ENCODE data around the gene ZFHX3. TPM values are rescaled to one million over a fixed set of nuclear protein-coding genes. Genes with fewer than 3 reads are reported as not detected.

ZFHX3 gene
- total and polyA plus RNA-seq, 4 donors: 1.5 to 5.9 (median 3.0) TPM

DNA sequence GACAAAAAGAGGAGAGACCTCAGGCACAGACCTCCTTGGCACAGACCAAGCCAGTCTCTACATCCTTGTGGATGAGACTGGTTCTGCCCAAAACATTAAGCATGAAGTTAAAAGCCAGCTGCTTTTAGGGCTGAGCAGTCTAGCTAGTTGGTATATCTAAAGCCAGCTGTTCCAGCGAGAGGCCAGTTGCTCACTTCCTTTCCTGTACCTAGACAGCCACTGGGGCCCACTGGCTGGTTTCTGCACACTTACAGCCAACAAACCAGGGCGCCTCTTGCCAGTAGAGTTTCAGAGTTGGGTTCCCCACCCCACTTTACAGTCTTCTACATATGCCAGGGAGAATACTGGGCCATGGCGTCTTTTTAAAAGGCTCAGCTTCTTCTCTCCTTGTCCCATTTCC is 242.4 kb downstream of the ZFHX3 start:
- H3K36me3 ChIP-seq (ENCODE audit: control insufficient read depth in 4 of 4, insufficient read depth in 3 of 4, low read depth in 1 of 4, low read length in 3 of 4): peaks cover 0 to 2% (median 1%) of the 10 kb centered on the region in 4 donors
- peaks cover 0 to 4% (median under 1%) of the 10 kb centered on the region in 4 donors for H3K4me1 ChIP-seq (ENCODE audit: control insufficient read depth in 4 of 4, insufficient read depth in 4 of 4, low read length in 3 of 4)
- 97% methylated on average over 3 of the region's 3 CpGs for WGBS
- TF ChIP-seq HNF4G (IDR thresholded peaks at IDR 0.05) (no peak), RXRA (IDR thresholded peaks at IDR 0.05) (no peak), NR2F2 (IDR thresholded peaks at IDR 0.05) (no peak), GABPA (IDR thresholded peaks at IDR 0.05 in 1 of 2, conservative IDR thresholded peaks at IDR 0.05 in 1 of 2) (no peak), SP1 (IDR thresholded peaks at IDR 0.05) (no peak), YY1 (IDR thresholded peaks at IDR 0.05) (no peak), FOXA2 (IDR thresholded peaks at IDR 0.05) (no peak), FOXA1 (IDR thresholded peaks at IDR 0.05) (no peak), TAF1 (conservative IDR thresholded peaks at IDR 0.05) (no peak), RAD21 (IDR thresholded peaks at IDR 0.05) (no peak), HNF4A (conservative IDR thresholded peaks at IDR 0.05) (no peak), EGR1 (IDR thresholded peaks at IDR 0.05; ENCODE audit: low read depth in 2 of 2) (no peak), JUND (IDR thresholded peaks at IDR 0.05) (no peak)
- TF ChIP-seq, protein P1, sequence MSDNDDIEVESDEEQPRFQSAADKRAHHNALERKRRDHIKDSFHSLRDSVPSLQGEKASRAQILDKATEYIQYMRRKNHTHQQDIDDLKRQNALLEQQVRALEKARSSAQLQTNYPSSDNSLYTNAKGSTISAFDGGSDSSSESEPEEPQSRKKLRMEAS (IDR thresholded peaks at IDR 0.05): no peak
- TF ChIP-seq, protein P2, sequence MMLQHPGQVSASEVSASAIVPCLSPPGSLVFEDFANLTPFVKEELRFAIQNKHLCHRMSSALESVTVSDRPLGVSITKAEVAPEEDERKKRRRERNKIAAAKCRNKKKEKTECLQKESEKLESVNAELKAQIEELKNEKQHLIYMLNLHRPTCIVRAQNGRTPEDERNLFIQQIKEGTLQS (IDR thresholded peaks at IDR 0.05): no peak
- TF ChIP-seq, protein P3, sequence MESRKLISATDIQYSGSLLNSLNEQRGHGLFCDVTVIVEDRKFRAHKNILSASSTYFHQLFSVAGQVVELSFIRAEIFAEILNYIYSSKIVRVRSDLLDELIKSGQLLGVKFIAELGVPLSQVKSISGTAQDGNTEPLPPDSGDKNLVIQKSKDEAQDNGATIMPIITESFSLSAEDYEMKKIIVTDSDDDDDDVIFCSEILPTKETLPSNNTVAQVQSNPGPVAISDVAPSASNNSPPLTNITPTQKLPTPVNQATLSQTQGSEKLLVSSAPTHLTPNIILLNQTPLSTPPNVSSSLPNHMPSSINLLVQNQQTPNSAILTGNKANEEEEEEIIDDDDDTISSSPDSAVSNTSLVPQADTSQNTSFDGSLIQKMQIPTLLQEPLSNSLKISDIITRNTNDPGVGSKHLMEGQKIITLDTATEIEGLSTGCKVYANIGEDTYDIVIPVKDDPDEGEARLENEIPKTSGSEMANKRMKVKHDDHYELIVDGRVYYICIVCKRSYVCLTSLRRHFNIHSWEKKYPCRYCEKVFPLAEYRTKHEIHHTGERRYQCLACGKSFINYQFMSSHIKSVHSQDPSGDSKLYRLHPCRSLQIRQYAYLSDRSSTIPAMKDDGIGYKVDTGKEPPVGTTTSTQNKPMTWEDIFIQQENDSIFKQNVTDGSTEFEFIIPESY (IDR thresholded peaks at IDR 0.05): no peak
- TF ChIP-seq, protein P4, sequence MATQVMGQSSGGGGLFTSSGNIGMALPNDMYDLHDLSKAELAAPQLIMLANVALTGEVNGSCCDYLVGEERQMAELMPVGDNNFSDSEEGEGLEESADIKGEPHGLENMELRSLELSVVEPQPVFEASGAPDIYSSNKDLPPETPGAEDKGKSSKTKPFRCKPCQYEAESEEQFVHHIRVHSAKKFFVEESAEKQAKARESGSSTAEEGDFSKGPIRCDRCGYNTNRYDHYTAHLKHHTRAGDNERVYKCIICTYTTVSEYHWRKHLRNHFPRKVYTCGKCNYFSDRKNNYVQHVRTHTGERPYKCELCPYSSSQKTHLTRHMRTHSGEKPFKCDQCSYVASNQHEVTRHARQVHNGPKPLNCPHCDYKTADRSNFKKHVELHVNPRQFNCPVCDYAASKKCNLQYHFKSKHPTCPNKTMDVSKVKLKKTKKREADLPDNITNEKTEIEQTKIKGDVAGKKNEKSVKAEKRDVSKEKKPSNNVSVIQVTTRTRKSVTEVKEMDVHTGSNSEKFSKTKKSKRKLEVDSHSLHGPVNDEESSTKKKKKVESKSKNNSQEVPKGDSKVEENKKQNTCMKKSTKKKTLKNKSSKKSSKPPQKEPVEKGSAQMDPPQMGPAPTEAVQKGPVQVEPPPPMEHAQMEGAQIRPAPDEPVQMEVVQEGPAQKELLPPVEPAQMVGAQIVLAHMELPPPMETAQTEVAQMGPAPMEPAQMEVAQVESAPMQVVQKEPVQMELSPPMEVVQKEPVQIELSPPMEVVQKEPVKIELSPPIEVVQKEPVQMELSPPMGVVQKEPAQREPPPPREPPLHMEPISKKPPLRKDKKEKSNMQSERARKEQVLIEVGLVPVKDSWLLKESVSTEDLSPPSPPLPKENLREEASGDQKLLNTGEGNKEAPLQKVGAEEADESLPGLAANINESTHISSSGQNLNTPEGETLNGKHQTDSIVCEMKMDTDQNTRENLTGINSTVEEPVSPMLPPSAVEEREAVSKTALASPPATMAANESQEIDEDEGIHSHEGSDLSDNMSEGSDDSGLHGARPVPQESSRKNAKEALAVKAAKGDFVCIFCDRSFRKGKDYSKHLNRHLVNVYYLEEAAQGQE (IDR thresholded peaks at IDR 0.05): no peak
- TF ChIP-seq, protein P5, sequence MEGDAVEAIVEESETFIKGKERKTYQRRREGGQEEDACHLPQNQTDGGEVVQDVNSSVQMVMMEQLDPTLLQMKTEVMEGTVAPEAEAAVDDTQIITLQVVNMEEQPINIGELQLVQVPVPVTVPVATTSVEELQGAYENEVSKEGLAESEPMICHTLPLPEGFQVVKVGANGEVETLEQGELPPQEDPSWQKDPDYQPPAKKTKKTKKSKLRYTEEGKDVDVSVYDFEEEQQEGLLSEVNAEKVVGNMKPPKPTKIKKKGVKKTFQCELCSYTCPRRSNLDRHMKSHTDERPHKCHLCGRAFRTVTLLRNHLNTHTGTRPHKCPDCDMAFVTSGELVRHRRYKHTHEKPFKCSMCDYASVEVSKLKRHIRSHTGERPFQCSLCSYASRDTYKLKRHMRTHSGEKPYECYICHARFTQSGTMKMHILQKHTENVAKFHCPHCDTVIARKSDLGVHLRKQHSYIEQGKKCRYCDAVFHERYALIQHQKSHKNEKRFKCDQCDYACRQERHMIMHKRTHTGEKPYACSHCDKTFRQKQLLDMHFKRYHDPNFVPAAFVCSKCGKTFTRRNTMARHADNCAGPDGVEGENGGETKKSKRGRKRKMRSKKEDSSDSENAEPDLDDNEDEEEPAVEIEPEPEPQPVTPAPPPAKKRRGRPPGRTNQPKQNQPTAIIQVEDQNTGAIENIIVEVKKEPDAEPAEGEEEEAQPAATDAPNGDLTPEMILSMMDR (IDR thresholded peaks at IDR 0.05; ENCODE audit: low read depth, low read length, missing input control): no peak
- DNase-seq (ENCODE audit: low spot score): no peak
- H3K27me3 ChIP-seq (ENCODE audit: control insufficient read depth in 4 of 4, insufficient read depth in 4 of 4, low read length in 3 of 4): no peaks in the 10 kb centered on the region
- no peak overlapping the region for H3K27ac ChIP-seq (ENCODE audit: low read depth in 1 of 2, low read length in 2 of 2)
- no peak overlapping the region for H3K9ac ChIP-seq (ENCODE audit: low read depth in 1 of 2, low read length in 2 of 2)
- H3K9me3 ChIP-seq (ENCODE audit: control insufficient read depth in 4 of 4, low read length in 3 of 4): no peaks in the 10 kb centered on the region
- no peak overlapping the region for H3K4me3 ChIP-seq (ENCODE audit: low read depth in 1 of 3, low read length in 3 of 3)

All from liver (tissue), 9 donors.